22Rv1 (cell line): Measurements from ENCODE around the gene RSKR.

ENCODE experiments used
- ZFX ChIP-seq: fragments of 450-650 bp; IDR thresholded peaks from 2 replicates; pipeline ENCODE4 v1.6.1; 2017; ENCODE audit warnings: antibody characterized with exemption, borderline replicate concordance
- TF ChIP-seq, protein P1 (sequence below): fragments of 450-650 bp; IDR thresholded peaks from 2 replicates; pipeline ENCODE4 v1.5.1; 2017; ENCODE audit warnings: mild to moderate bottlenecking

DNA sequence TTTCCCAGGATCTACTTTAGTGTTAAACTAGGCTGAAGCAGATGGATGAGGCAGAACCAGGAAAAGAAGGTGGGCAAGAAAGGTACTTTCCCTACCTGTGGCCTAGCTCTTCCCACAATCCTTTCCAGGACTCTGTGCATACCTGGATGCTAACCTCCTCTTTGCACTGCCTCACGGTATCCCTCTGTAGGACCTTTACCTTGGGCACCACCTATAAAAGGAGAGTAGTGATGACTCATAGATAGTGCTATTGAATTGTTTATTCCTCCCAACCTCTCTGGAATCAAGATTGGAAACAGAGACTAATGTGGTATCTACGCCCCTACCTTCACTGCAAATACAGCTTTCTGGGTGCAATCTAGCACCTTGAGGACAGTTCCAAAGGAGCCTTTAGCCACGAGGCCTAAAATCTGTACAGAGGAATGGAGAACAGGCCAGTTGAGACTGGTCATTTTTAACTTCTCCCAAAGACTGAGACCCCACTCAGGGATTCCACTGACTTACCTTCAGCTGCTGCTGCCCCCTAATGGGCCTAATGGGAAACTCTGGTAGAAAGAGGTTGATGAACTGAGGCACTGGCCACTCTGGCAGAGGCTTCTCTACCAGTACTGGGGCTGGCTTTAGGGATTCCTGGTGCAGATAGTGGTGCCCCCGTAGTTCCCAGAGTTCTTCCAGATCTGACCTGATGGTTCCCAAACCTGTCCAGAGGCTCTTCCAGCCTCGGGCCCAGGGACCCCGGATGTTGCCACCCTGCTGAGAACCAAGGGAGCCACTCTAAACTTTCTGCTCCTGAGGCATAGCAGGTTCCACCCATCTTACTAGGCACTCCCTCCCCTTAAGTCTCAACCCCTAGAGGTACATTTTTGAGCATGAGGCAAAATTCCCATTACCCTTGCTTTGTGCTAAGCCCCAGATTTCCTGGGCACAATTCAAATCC lies 781 bp downstream of the RSKR start:
- TF ChIP-seq, protein P1, sequence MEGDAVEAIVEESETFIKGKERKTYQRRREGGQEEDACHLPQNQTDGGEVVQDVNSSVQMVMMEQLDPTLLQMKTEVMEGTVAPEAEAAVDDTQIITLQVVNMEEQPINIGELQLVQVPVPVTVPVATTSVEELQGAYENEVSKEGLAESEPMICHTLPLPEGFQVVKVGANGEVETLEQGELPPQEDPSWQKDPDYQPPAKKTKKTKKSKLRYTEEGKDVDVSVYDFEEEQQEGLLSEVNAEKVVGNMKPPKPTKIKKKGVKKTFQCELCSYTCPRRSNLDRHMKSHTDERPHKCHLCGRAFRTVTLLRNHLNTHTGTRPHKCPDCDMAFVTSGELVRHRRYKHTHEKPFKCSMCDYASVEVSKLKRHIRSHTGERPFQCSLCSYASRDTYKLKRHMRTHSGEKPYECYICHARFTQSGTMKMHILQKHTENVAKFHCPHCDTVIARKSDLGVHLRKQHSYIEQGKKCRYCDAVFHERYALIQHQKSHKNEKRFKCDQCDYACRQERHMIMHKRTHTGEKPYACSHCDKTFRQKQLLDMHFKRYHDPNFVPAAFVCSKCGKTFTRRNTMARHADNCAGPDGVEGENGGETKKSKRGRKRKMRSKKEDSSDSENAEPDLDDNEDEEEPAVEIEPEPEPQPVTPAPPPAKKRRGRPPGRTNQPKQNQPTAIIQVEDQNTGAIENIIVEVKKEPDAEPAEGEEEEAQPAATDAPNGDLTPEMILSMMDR = peak; percentile 79
- TF ChIP-seq ZFX = no peak
